HepG2 (cell line): Measurements from ENCODE around the gene OVOL3. TPM values are rescaled to one million over a fixed set of nuclear protein-coding genes. Genes with fewer than 3 reads are reported as not detected.

Experiments used
- DNMT1 ChIP-seq: sonication (generic); formaldehyde crosslinking; IDR thresholded peaks from 2 replicates; pipeline ENCODE4 v1.5.1; 2020; ENCODE audit warnings: mild to moderate bottlenecking, missing genetic modification reagents
- EP300 ChIP-seq, 3 experiments: sonication (generic) in 1 of 3; formaldehyde crosslinking in 1 of 3; IDR thresholded peaks; 2 replicates each; pipeline versions ENCODE4 v1.5.1 to v1.6.1; 2011 to 2020; ENCODE audit warnings: low read depth in 2 of 3, low read length in 2 of 3, borderline replicate concordance in 1 of 3, improper control_type of control experiment in 1 of 3, mild to moderate bottlenecking in 1 of 3, missing genetic modification reagents in 1 of 3, moderate library complexity in 1 of 3
- HDAC2 ChIP-seq: sonication (generic); formaldehyde crosslinking; IDR thresholded peaks from 2 replicates; pipeline ENCODE4 v1.4.0; 2020; ENCODE audit warnings: missing genetic modification reagents
- HNRNPUL1 ChIP-seq: fragments of 200-400 bp; formaldehyde crosslinking; IDR thresholded peaks from 2 replicates; pipeline ENCODE4 v1.6.1; 2017; ENCODE audit warnings: low read depth, mild to moderate bottlenecking, low read length, moderate library complexity
- MIER2 ChIP-seq: IDR thresholded peaks from 2 replicates; pipeline ENCODE4 v1.6.1; 2016; ENCODE audit warnings: missing biosample characterization, missing genetic modification reagents
- RBM39 ChIP-seq: fragments of 200-400 bp; formaldehyde crosslinking; IDR thresholded peaks from one replicate; pipeline ENCODE4 v1.6.1; 2018; ENCODE audit warnings: antibody characterized with exemption, mild to moderate bottlenecking, low read depth, low read length; ENCODE audit not compliant: poor library complexity, severe bottlenecking
- ZNF235 ChIP-seq: sonication (generic); formaldehyde crosslinking; IDR thresholded peaks from 2 replicates; pipeline ENCODE4 v1.8.1; 2023; ENCODE audit warnings: mild to moderate bottlenecking, missing genetic modification reagents, borderline replicate concordance
- ZZZ3 ChIP-seq: sonication (generic); formaldehyde crosslinking; IDR thresholded peaks from 2 replicates; pipeline ENCODE4 v1.4.0; 2020; ENCODE audit warnings: missing genetic modification reagents, mild to moderate bottlenecking, borderline replicate concordance
- polyA plus RNA-seq, 8 experiments: library from polyadenylated mRNA; depleted of rRNA in 3 of 8; stranded (reverse) in 7 of 8; unstranded in 1 of 8; fragments of >200 nt; fragmentation: Illumina TruSeq in 4 of 8; extraction: Trizol in 4 of 8; gene quantifications; 2 replicates each; pipeline versions ENCODE4 v1.2.1 to v1.2.3, GENCODE V29; 2011 to 2016; ENCODE audit warnings: low read depth in 4 of 8, missing spikeins in 1 of 8, mixed read lengths in 1 of 8; ENCODE audit not compliant: insufficient read depth in 1 of 8
- total RNA-seq, 5 experiments: library from RNA; depleted of rRNA; stranded (reverse); fragments of >200 nt; fragmentation: Illumina TruSeq; extraction: Trizol; gene quantifications; 2 replicates each; pipeline ENCODE4 v1.2.3, GENCODE V29; 2016; ENCODE audit warnings: low read depth in 1 of 5
- TF ChIP-seq, protein P1 (sequence below): sonication (generic); formaldehyde crosslinking; IDR thresholded peaks from 2 replicates; pipeline ENCODE4 v1.5.1; 2020; ENCODE audit warnings: mild to moderate bottlenecking, missing genetic modification reagents, borderline replicate concordance
- TF ChIP-seq, protein P2 (sequence below): IDR thresholded peaks from 2 replicates; pipeline ENCODE4 v1.6.1; 2016; ENCODE audit warnings: mild to moderate bottlenecking, missing biosample characterization, missing genetic modification reagents

The OVOL3 gene
- total and polyA plus RNA-seq, 2 of the 13 experiments (the other 11 are each of a cell fraction or from before 2014, with no cell fraction given): not detected

DNA sequence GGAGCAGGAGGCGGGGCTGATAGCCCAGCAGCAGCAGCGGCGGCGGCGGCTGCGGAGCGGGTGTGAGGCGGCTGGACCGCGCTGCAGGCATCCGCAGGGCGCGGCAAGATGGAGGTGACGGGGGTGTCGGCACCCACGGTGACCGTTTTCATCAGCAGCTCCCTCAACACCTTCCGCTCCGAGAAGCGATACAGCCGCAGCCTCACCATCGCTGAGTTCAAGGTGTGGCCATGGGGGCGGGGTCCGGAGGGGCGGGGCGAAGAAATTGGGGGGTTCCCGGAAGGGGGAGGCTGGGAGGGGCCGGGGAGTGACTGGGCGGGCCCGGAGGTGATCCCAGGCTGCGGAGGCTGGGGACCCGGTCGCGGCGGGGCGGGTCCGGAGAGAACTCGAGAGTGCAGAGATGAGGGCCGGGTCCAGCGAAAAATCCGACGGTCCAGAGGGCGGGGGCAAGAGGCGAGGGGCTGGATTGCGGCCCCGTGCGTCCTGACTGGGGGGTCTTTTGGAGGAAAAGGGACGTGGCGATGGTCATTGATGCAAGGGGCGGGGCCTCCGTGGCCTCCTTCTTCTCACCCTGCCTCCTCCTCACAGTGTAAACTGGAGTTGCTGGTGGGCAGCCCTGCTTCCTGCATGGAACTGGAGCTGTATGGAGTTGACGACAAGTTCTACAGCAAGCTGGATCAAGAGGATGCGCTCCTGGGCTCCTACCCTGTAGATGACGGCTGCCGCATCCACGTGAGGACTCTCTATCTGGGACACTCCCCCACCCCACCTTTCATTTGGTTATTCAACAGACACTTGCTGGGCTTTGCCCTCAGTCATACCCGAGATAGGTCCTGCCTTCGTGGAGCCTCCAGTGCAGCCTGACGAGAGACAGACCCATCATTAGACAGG is 4.8 kb downstream of the OVOL3 start, which contains the start of gene TBCB (continued):
- TF ChIP-seq RBM39 (peak; percentile 14), DNMT1 (CRISPR knock-in tag) (no peak), MIER2 (no peak), ZZZ3 (CRISPR knock-in tag) (peak; percentile 28; the same call in 1 of the 2 replicates), HDAC2 (no peak), EP300 (IDR thresholded peaks at IDR 0.05; ENCODE audit: low read depth in 2 of 2, low read length in 2 of 2) (no peak), EP300 (CRISPR knock-in tag; IDR thresholded peaks at IDR 0.05; ENCODE audit: borderline replicate concordance) (no peak), ZNF235 (CRISPR knock-in tag) (no peak), HNRNPUL1 (no peak)
- TF ChIP-seq, protein P1, sequence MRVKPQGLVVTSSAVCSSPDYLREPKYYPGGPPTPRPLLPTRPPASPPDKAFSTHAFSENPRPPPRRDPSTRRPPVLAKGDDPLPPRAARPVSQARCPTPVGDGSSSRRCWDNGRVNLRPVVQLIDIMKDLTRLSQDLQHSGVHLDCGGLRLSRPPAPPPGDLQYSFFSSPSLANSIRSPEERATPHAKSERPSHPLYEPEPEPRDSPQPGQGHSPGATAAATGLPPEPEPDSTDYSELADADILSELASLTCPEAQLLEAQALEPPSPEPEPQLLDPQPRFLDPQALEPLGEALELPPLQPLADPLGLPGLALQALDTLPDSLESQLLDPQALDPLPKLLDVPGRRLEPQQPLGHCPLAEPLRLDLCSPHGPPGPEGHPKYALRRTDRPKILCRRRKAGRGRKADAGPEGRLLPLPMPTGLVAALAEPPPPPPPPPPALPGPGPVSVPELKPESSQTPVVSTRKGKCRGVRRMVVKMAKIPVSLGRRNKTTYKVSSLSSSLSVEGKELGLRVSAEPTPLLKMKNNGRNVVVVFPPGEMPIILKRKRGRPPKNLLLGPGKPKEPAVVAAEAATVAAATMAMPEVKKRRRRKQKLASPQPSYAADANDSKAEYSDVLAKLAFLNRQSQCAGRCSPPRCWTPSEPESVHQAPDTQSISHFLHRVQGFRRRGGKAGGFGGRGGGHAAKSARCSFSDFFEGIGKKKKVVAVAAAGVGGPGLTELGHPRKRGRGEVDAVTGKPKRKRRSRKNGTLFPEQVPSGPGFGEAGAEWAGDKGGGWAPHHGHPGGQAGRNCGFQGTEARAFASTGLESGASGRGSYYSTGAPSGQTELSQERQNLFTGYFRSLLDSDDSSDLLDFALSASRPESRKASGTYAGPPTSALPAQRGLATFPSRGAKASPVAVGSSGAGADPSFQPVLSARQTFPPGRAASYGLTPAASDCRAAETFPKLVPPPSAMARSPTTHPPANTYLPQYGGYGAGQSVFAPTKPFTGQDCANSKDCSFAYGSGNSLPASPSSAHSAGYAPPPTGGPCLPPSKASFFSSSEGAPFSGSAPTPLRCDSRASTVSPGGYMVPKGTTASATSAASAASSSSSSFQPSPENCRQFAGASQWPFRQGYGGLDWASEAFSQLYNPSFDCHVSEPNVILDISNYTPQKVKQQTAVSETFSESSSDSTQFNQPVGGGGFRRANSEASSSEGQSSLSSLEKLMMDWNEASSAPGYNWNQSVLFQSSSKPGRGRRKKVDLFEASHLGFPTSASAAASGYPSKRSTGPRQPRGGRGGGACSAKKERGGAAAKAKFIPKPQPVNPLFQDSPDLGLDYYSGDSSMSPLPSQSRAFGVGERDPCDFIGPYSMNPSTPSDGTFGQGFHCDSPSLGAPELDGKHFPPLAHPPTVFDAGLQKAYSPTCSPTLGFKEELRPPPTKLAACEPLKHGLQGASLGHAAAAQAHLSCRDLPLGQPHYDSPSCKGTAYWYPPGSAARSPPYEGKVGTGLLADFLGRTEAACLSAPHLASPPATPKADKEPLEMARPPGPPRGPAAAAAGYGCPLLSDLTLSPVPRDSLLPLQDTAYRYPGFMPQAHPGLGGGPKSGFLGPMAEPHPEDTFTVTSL (CRISPR knock-in tag): peak; percentile 29; the same call in 1 of the 2 replicates
- TF ChIP-seq, protein P2, sequence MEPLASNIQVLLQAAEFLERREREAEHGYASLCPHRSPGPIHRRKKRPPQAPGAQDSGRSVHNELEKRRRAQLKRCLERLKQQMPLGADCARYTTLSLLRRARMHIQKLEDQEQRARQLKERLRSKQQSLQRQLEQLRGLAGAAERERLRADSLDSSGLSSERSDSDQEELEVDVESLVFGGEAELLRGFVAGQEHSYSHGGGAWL (CRISPR knock-in tag): no peak
- TF ChIP-seq, all 625 proteins: peak for 52
